Inferior parietal cortex (tissue), 1 donor: Measurements from ENCODE around the gene ZNF784.
"Not testable (repeated sequence)": the region's sequence is repeated elsewhere in the genome, so short reads cannot be mapped to it uniquely, and the experiment has no call there.

Source experiments
- DNase-seq: peaks from one replicate; pipeline ENCODE4 v3.0.0-alpha.2; 2016; ENCODE audit errors: extremely low spot score

Gene ZNF784

GRCh38 chr19:55583897-55584296 lies 40.5 kb downstream of the ZNF784 start:
- DNase-seq: not testable (repeated sequence)

- not testable (repeated sequence) for DNase-seq
Measured at GRCh38 chr19:55582284-55582683, 42.1 kb downstream of the ZNF784 start.

GRCh38 chr19:55581823-55582223 lies 42.5 kb downstream of the ZNF784 start:
- DNase-seq: peak; percentile 5

GRCh38 chr19:55581145-55581822 lies 43.1 kb downstream of the ZNF784 start:
- no peak for DNase-seq

- DNase-seq: peak; percentile 86
Measured at GRCh38 chr19:55580628-55581144, 43.7 kb downstream of the ZNF784 start, which contains the start of gene ZNF579. ZNF579 (minus strand) TSS chr19:55580848; CDS start chr19:55579639, 1,209 bp downstream.

GRCh38 chr19:55579766-55580621 lies 44.4 kb downstream of the ZNF784 start:
- DNase-seq: no peak

GRCh38 chr19:55578761-55579747 lies 45.3 kb downstream of the ZNF784 start:
- DNase-seq: no peak

- DNase-seq: no peak
Measured at GRCh38 chr19:55578031-55578760, 46.2 kb downstream of the ZNF784 start.

- no peak for DNase-seq
Measured at GRCh38 chr19:55576746-55577145, 47.6 kb downstream of the ZNF784 start.

GRCh38 chr19:55573929-55574328 lies 50.4 kb downstream of the ZNF784 start:
- not testable (repeated sequence) for DNase-seq
